ENCODE results near the gene YPEL2. TPM values are rescaled to one million over a fixed set of nuclear protein-coding genes. Genes with fewer than 3 reads are reported as not detected.

The YPEL2 gene
- total and polyA plus RNA-seq, 2 of the 13 experiments (the other 11 are each of a cell fraction or from before 2014, with no cell fraction given) = 8.5 to 21.1 TPM

DNA sequence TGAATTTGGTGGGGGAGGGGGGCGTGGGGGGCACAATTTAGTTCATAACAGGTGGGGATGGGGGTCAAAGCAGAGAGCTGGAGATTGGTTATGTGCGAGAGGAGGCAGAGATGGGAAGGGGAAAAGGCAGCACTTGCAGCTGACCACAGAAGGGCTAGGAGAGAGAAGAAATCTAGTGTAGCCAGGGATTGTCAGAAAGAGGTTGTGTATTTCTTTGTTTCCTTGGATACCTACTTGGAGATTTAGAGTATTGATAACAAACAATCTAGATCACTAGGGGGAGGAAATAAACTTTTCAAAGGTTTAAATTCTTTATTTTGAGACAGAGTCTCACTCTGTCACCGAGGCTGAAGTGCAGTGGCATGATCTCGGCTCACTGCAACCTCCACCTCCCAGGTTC is 47.1 kb upstream of the YPEL2 start:
- ATAC-seq (no peak), FAIRE-seq (no peak), DNase-seq (ENCODE audit: low spot score) (no peak)
- TF ChIP-seq ELF4 (CRISPR knock-in tag; IDR thresholded peaks at IDR 0.05; ENCODE audit: borderline replicate concordance) (no peak), ZNF30 (CRISPR knock-in tag; IDR thresholded peaks at IDR 0.05) (no peak), NR2F6 (IDR thresholded peaks at IDR 0.05) (no peak), NR2F6 (CRISPR knock-in tag; IDR thresholded peaks at IDR 0.05) (no peak), ZKSCAN1 (IDR thresholded peaks at IDR 0.05; ENCODE audit: low read length) (no peak), NKX3-1 (CRISPR knock-in tag; IDR thresholded peaks at IDR 0.05) (no peak), ZNF841 (CRISPR knock-in tag; IDR thresholded peaks at IDR 0.05; ENCODE audit: borderline replicate concordance) (no peak), FOXC1 (CRISPR knock-in tag; IDR thresholded peaks at IDR 0.05; ENCODE audit: borderline replicate concordance) (no peak), ZNF772 (CRISPR knock-in tag; IDR thresholded peaks at IDR 0.05) (no peak), NFATC3 (CRISPR knock-in tag; IDR thresholded peaks at IDR 0.05) (no peak)
- Histone ChIP-seq H3K4me1 (ENCODE audit: insufficient read depth, low read length) (peaks cover 14% of the 10 kb centered on the region), H3K9ac (ENCODE audit: insufficient read depth, low read depth, low read length) (no peak overlapping the region), H3K9me3 (ENCODE audit: low read length) (no peaks in the 10 kb centered on the region), H4K20me1 (ENCODE audit: insufficient read depth, low read length) (no peaks in the 10 kb centered on the region), H3K4me3 (replicated peaks in 1 of 3; ENCODE audit: insufficient read depth in 1 of 3, low read depth in 2 of 3, low read length in 3 of 3) (no peak overlapping the region), H3K4me2 (ENCODE audit: low read depth, low read length) (no peak overlapping the region), H3K79me2 (ENCODE audit: insufficient read depth, low read length) (no peaks in the 10 kb centered on the region), H3K27me3 (ENCODE audit: control insufficient read depth in 1 of 2, insufficient read depth in 2 of 2, low read length in 2 of 2) (no peaks in the 10 kb centered on the region; a peak in 1 of 5 replicates), H3K36me3 (replicated peaks in 1 of 2; ENCODE audit: control insufficient read depth in 1 of 2, insufficient read depth in 2 of 2, low read length in 2 of 2) (no peaks in the 10 kb centered on the region), H2AFZ (ENCODE audit: low read length) (no peak overlapping the region), H3K27ac (ENCODE audit: extremely low read length, insufficient read depth, low read length) (no peak overlapping the region)
- in situ Hi-C loops (cut with HindIII; ENCODE audit: extremely low pct_ligation_motif_present, low pct_unique_long_range_greater_than_20kb) = no loop called here
- intact Hi-C loops (cut with micrococcal nuclease; ENCODE audit: unreplicated experiment) = no loop called here
- BruUV-seq (replicated peaks) = no TSS peak
- WGBS (ENCODE audit: low lambda C conversion rate) = 40% methylated on average over 4 of the region's 4 CpGs
- ChIA-PET POLR2A (no interaction called here), CTCF (ENCODE audit: low intra/inter-chr PET ratio, low total read pairs) (no interaction called here)

- Histone ChIP-seq H3K36me3 (replicated peaks in 1 of 2; ENCODE audit: control insufficient read depth in 1 of 2, insufficient read depth in 2 of 2, low read length in 2 of 2) (no peaks in the 10 kb centered on the region), H3K4me3 (replicated peaks in 1 of 3; ENCODE audit: insufficient read depth in 1 of 3, low read depth in 2 of 3, low read length in 3 of 3) (no peak overlapping the region), H3K9me3 (ENCODE audit: low read length) (no peaks in the 10 kb centered on the region), H3K9ac (ENCODE audit: insufficient read depth, low read depth, low read length) (no peak overlapping the region), H3K27me3 (ENCODE audit: control insufficient read depth in 1 of 2, insufficient read depth in 2 of 2, low read length in 2 of 2) (no peaks in the 10 kb centered on the region; a peak in 1 of 5 replicates), H3K4me2 (ENCODE audit: low read depth, low read length) (no peak overlapping the region), H2AFZ (ENCODE audit: low read length) (no peak overlapping the region), H3K79me2 (ENCODE audit: insufficient read depth, low read length) (no peaks in the 10 kb centered on the region), H3K4me1 (ENCODE audit: insufficient read depth, low read length) (peaks cover 43% of the 10 kb centered on the region), H3K27ac (ENCODE audit: extremely low read length, insufficient read depth, low read length) (no peak overlapping the region), H4K20me1 (ENCODE audit: insufficient read depth, low read length) (no peaks in the 10 kb centered on the region)
- no peak for FAIRE-seq
- no TSS peak for BruUV-seq (replicated peaks)
- no peak for DNase-seq (ENCODE audit: low spot score)
- 9% methylated on average over 1 of the region's 1 CpG for WGBS (ENCODE audit: low lambda C conversion rate)
- intact Hi-C loops (cut with micrococcal nuclease; ENCODE audit: unreplicated experiment) = no loop called here
- CTCF ChIA-PET (ENCODE audit: low intra/inter-chr PET ratio, low total read pairs) = no interaction called here
- in situ Hi-C loops (cut with HindIII; ENCODE audit: extremely low pct_ligation_motif_present, low pct_unique_long_range_greater_than_20kb) = no loop called here
- POLR2A ChIA-PET = no interaction called here
- no peak for ATAC-seq
- TF ChIP-seq MAFK (conservative IDR thresholded peaks at IDR 0.05 in 1 of 2, IDR thresholded peaks at IDR 0.05 in 1 of 2; ENCODE audit: low read length in 2 of 2) (peak in 1 of 2 experiments; percentile 26; a peak in 1 of 4 replicates), ZBTB4 (CRISPR knock-in tag; IDR thresholded peaks at IDR 0.05; ENCODE audit: borderline replicate concordance) (no peak), ZNF121 (CRISPR knock-in tag; IDR thresholded peaks at IDR 0.05) (peak; percentile 13; the same call in 1 of the 2 replicates), ZNF773 (CRISPR knock-in tag; IDR thresholded peaks at IDR 0.05; ENCODE audit: borderline replicate concordance) (no peak)
These were observed 44.0 kb upstream of the YPEL2 start for GRCh38 chr17:59287452-59287851.
